HEK293 (cell line): ENCODE data around the gene IFRD2.

Experiments
- BCL11A ChIP-seq: fragments of 450-650 bp; formaldehyde crosslinking; IDR thresholded peaks from 2 replicates; pipeline ENCODE4 v1.5.1; 2016; ENCODE audit warnings: low read depth, missing biosample characterization, missing genetic modification characterization
- GLIS1 ChIP-seq: fragments of 450-650 bp; formaldehyde crosslinking; IDR thresholded peaks from 2 replicates; pipeline ENCODE4 v1.5.1; 2016; ENCODE audit warnings: missing biosample characterization, missing genetic modification characterization
- KLF1 ChIP-seq: fragments of 450-650 bp; formaldehyde crosslinking; IDR thresholded peaks from 2 replicates; pipeline ENCODE4 v1.5.1; 2016; ENCODE audit warnings: missing biosample characterization, missing genetic modification characterization
- KLF10 ChIP-seq: fragments of 450-650 bp; IDR thresholded peaks from 2 replicates; pipeline ENCODE4 v1.5.1; 2018; ENCODE audit warnings: missing biosample characterization, mild to moderate bottlenecking, missing genetic modification characterization
- KLF8 ChIP-seq: fragments of 450-650 bp; formaldehyde crosslinking; IDR thresholded peaks from 2 replicates; pipeline ENCODE4 v1.5.1; 2016; ENCODE audit warnings: missing biosample characterization, missing genetic modification characterization
- KLF9 ChIP-seq: fragments of 450-650 bp; formaldehyde crosslinking; IDR thresholded peaks from 2 replicates; pipeline ENCODE4 v1.5.1; 2016; ENCODE audit warnings: missing biosample characterization, missing genetic modification characterization, low read depth
- MYNN ChIP-seq: fragments of 450-650 bp; formaldehyde crosslinking; IDR thresholded peaks from 2 replicates; pipeline ENCODE4 v1.5.1; 2016; ENCODE audit warnings: missing biosample characterization, missing genetic modification characterization, borderline replicate concordance
- OSR2 ChIP-seq: fragments of 450-650 bp; formaldehyde crosslinking; IDR thresholded peaks from 2 replicates; pipeline ENCODE4 v1.5.1; 2016; ENCODE audit warnings: missing biosample characterization, missing genetic modification characterization
- PRDM6 ChIP-seq: fragments of 450-650 bp; formaldehyde crosslinking; IDR thresholded peaks from 2 replicates; pipeline ENCODE4 v1.5.1; 2017; ENCODE audit warnings: missing biosample characterization, missing genetic modification characterization
- YY1 ChIP-seq: fragments of 450-650 bp; formaldehyde crosslinking; IDR thresholded peaks from 2 replicates; pipeline ENCODE4 v1.5.1; 2018; ENCODE audit warnings: missing biosample characterization, missing genetic modification characterization
- ZBTB17 ChIP-seq: fragments of 450-650 bp; formaldehyde crosslinking; IDR thresholded peaks from 2 replicates; pipeline ENCODE4 v1.5.1; 2016; ENCODE audit warnings: missing biosample characterization, missing genetic modification characterization
- ZFHX2 ChIP-seq: fragments of 450-650 bp; formaldehyde crosslinking; conservative IDR thresholded peaks from 2 replicates; pipeline ENCODE4 v1.5.1; 2016; ENCODE audit warnings: missing biosample characterization, missing genetic modification characterization
- ZFP41 ChIP-seq: fragments of 450-650 bp; formaldehyde crosslinking; IDR thresholded peaks from 2 replicates; pipeline ENCODE4 v1.5.1; 2016; ENCODE audit warnings: missing biosample characterization, missing genetic modification characterization, borderline replicate concordance
- ZFP69B ChIP-seq: fragments of 450-650 bp; formaldehyde crosslinking; IDR thresholded peaks from 2 replicates; pipeline ENCODE4 v1.5.1; 2016; ENCODE audit warnings: missing biosample characterization, missing genetic modification characterization
- ZIC2 ChIP-seq: fragments of 450-650 bp; formaldehyde crosslinking; IDR thresholded peaks from 2 replicates; pipeline ENCODE4 v1.5.1; 2016; ENCODE audit warnings: missing biosample characterization, missing genetic modification characterization
- ZNF133 ChIP-seq: fragments of 450-650 bp; formaldehyde crosslinking; IDR thresholded peaks from 2 replicates; pipeline ENCODE4 v1.5.1; 2016; ENCODE audit warnings: missing biosample characterization, missing genetic modification characterization
- ZNF138 ChIP-seq: fragments of 450-650 bp; formaldehyde crosslinking; IDR thresholded peaks from 2 replicates; pipeline ENCODE4 v1.5.1; 2016; ENCODE audit warnings: missing biosample characterization, missing genetic modification characterization, borderline replicate concordance
- ZNF16 ChIP-seq: fragments of 450-650 bp; formaldehyde crosslinking; IDR thresholded peaks from 2 replicates; pipeline ENCODE4 v1.5.1; 2016; ENCODE audit warnings: low read depth, missing biosample characterization, missing genetic modification characterization
- ZNF266 ChIP-seq: fragments of 450-650 bp; formaldehyde crosslinking; IDR thresholded peaks from 2 replicates; pipeline ENCODE4 v1.5.1; 2016; ENCODE audit warnings: missing biosample characterization, missing genetic modification characterization, low read depth
- ZNF311 ChIP-seq: fragments of 450-650 bp; formaldehyde crosslinking; IDR thresholded peaks from 2 replicates; pipeline ENCODE4 v1.5.1; 2017; ENCODE audit warnings: missing biosample characterization, missing genetic modification characterization, borderline replicate concordance
- ZNF324 ChIP-seq: fragments of 450-650 bp; formaldehyde crosslinking; IDR thresholded peaks from 2 replicates; pipeline ENCODE4 v1.5.1; 2016; ENCODE audit warnings: missing biosample characterization, missing genetic modification characterization
- ZNF404 ChIP-seq: fragments of 450-650 bp; formaldehyde crosslinking; IDR thresholded peaks from 2 replicates; pipeline ENCODE4 v1.5.1; 2017; ENCODE audit warnings: missing biosample characterization, missing genetic modification characterization
- ZNF473 ChIP-seq: fragments of 450-650 bp; formaldehyde crosslinking; IDR thresholded peaks from 2 replicates; pipeline ENCODE4 v1.5.1; 2017; ENCODE audit warnings: missing biosample characterization, missing genetic modification characterization
- ZNF558 ChIP-seq: fragments of 450-650 bp; formaldehyde crosslinking; IDR thresholded peaks from 2 replicates; pipeline ENCODE4 v1.5.1; 2016; ENCODE audit warnings: missing biosample characterization, missing genetic modification characterization
- ZNF596 ChIP-seq: fragments of 450-650 bp; IDR thresholded peaks from 2 replicates; pipeline ENCODE4 v1.5.0; 2018; ENCODE audit warnings: missing biosample characterization, mild to moderate bottlenecking, missing genetic modification characterization, moderate library complexity
- ZNF623 ChIP-seq: fragments of 450-650 bp; formaldehyde crosslinking; IDR thresholded peaks from 2 replicates; pipeline ENCODE4 v1.5.1; 2016; ENCODE audit warnings: missing biosample characterization, missing genetic modification characterization
- ZNF645 ChIP-seq: fragments of 450-650 bp; formaldehyde crosslinking; IDR thresholded peaks from 2 replicates; pipeline ENCODE4; 2016; ENCODE audit warnings: missing biosample characterization, missing genetic modification characterization
- ZNF654 ChIP-seq: fragments of 450-650 bp; formaldehyde crosslinking; IDR thresholded peaks from 2 replicates; pipeline ENCODE4 v1.5.1; 2016; ENCODE audit warnings: low read depth, missing biosample characterization, missing genetic modification characterization
- ZNF768 ChIP-seq: fragments of 450-650 bp; formaldehyde crosslinking; IDR thresholded peaks from 2 replicates; pipeline ENCODE4 v1.5.1; 2018; ENCODE audit warnings: missing biosample characterization, mild to moderate bottlenecking, missing genetic modification characterization
- ZNF792 ChIP-seq: fragments of 450-650 bp; formaldehyde crosslinking; IDR thresholded peaks from 2 replicates; pipeline ENCODE4 v1.5.1; 2016; ENCODE audit warnings: missing biosample characterization, missing genetic modification characterization
- ZNF830 ChIP-seq: fragments of 450-650 bp; IDR thresholded peaks from 2 replicates; pipeline ENCODE4 v1.5.0; 2018; ENCODE audit warnings: missing biosample characterization, missing genetic modification characterization, low read depth, mild to moderate bottlenecking, moderate library complexity
- TF ChIP-seq, protein P1 (sequence below): fragments of 450-650 bp; formaldehyde crosslinking; IDR thresholded peaks from 2 replicates; pipeline ENCODE4 v1.5.1; 2017; ENCODE audit warnings: missing biosample characterization, missing genetic modification characterization
- TF ChIP-seq, protein P2 (sequence below): fragments of 450-650 bp; formaldehyde crosslinking; IDR thresholded peaks from 2 replicates; pipeline ENCODE4 v1.5.1; 2016; ENCODE audit warnings: missing biosample characterization, missing genetic modification characterization
- TF ChIP-seq, protein P3 (sequence below): fragments of 450-650 bp; formaldehyde crosslinking; IDR thresholded peaks from 2 replicates; pipeline ENCODE4 v1.5.1; 2016; ENCODE audit warnings: missing biosample characterization, missing genetic modification characterization

The IFRD2 gene

DNA sequence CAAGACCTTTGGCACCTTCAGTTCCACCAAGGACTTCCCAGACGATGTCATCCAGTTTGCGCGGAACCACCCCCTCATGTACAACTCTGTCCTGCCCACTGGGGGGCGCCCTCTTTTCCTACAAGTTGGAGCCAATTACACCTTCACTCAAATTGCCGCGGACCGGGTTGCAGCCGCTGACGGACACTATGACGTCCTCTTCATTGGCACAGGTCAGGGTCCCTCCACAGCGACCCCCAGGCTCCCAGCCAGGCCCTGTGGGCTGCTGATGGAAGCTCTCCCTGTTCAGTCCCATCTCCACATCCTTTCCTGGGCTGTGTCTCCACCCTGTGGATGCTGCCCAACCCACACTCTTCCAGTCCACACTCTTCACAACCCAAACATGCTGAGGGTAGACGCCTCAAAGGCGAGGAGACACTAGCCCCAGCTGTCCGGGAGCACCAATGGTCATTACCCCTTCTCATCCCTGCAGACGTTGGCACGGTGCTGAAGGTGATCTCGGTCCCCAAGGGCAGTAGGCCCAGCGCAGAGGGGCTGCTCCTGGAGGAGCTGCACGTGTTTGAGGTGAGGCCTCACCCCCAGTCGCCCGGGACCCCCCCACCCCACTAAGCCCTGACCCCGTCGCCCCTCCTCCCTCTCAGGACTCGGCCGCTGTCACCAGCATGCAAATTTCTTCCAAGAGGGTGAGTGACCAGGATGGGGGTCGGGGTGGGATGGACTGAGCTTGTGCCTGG lies 17.7 kb downstream of the IFRD2 start (continued):
- TF ChIP-seq KLF1 (tag by site-specific recombination) (no peak), PRDM6 (no peak), ZNF266 (tag by site-specific recombination) (no peak), ZNF792 (tag by site-specific recombination) (no peak), KLF8 (no peak; the same call in 1 of the 2 replicates), ZNF623 (tag by site-specific recombination) (no peak), ZNF404 (tag by site-specific recombination) (no peak), ZBTB17 (tag by site-specific recombination) (peak; percentile 51; the same call in 1 of the 2 replicates), YY1 (no peak), BCL11A (tag by site-specific recombination) (no peak), ZNF558 (no peak), KLF10 (tag by site-specific recombination) (no peak), GLIS1 (tag by site-specific recombination) (peak; percentile 31; the same call in 1 of the 2 replicates), ZNF16 (tag by site-specific recombination) (no peak), ZNF645 (no peak), ZNF311 (tag by site-specific recombination) (no peak), ZNF830 (tag by site-specific recombination) (no peak), OSR2 (no peak), ZFP41 (tag by site-specific recombination) (no peak), ZNF596 (tag by site-specific recombination) (no peak), ZNF133 (tag by site-specific recombination) (peak; percentile 99), ZIC2 (no peak), ZNF654 (tag by site-specific recombination) (peak; percentile 62), ZNF473 (tag by site-specific recombination) (no peak), ZNF324 (no peak), KLF9 (0 out of 2 replicates have a peak, but pooled peaks have one; percentile 27), MYNN (tag by site-specific recombination) (no peak), ZFP69B (tag by site-specific recombination) (no peak), ZNF138 (tag by site-specific recombination) (no peak), ZFHX2 (tag by site-specific recombination) (peak; percentile 58), ZNF768 (tag by site-specific recombination) (no peak)
- TF ChIP-seq, protein P1, sequence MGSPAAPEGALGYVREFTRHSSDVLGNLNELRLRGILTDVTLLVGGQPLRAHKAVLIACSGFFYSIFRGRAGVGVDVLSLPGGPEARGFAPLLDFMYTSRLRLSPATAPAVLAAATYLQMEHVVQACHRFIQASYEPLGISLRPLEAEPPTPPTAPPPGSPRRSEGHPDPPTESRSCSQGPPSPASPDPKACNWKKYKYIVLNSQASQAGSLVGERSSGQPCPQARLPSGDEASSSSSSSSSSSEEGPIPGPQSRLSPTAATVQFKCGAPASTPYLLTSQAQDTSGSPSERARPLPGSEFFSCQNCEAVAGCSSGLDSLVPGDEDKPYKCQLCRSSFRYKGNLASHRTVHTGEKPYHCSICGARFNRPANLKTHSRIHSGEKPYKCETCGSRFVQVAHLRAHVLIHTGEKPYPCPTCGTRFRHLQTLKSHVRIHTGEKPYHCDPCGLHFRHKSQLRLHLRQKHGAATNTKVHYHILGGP, result no peak
- TF ChIP-seq, protein P2, sequence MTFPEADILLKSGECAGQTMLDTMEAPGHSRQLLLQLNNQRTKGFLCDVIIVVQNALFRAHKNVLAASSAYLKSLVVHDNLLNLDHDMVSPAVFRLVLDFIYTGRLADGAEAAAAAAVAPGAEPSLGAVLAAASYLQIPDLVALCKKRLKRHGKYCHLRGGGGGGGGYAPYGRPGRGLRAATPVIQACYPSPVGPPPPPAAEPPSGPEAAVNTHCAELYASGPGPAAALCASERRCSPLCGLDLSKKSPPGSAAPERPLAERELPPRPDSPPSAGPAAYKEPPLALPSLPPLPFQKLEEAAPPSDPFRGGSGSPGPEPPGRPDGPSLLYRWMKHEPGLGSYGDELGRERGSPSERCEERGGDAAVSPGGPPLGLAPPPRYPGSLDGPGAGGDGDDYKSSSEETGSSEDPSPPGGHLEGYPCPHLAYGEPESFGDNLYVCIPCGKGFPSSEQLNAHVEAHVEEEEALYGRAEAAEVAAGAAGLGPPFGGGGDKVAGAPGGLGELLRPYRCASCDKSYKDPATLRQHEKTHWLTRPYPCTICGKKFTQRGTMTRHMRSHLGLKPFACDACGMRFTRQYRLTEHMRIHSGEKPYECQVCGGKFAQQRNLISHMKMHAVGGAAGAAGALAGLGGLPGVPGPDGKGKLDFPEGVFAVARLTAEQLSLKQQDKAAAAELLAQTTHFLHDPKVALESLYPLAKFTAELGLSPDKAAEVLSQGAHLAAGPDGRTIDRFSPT (tag by site-specific recombination), result no peak
- TF ChIP-seq, protein P3, sequence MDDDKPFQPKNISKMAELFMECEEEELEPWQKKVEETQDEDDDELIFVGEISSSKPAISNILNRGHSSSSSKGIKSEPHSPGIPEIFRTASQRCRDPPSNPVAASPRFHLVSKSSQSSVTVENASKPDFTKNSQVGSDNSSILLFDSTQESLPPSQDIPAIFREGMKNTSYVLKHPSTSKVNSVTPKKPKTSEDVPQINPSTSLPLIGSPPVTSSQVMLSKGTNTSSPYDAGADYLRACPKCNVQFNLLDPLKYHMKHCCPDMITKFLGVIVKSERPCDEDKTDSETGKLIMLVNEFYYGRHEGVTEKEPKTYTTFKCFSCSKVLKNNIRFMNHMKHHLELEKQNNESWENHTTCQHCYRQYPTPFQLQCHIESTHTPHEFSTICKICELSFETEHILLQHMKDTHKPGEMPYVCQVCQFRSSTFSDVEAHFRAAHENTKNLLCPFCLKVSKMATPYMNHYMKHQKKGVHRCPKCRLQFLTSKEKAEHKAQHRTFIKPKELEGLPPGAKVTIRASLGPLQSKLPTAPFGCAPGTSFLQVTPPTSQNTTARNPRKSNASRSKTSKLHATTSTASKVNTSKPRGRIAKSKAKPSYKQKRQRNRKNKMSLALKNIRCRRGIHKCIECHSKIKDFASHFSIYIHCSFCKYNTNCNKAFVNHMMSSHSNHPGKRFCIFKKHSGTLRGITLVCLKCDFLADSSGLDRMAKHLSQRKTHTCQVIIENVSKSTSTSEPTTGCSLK (tag by site-specific recombination), result no peak
